Liver (tissue), 9 donors: ENCODE results near the gene SLC24A1. TPM values are rescaled to one million over a fixed set of nuclear protein-coding genes. Genes with fewer than 3 reads are reported as not detected.

Experiments
- DNase-seq: peaks from one replicate; pipeline ENCODE4 v3.0.0-alpha.2; 2017; ENCODE audit warnings: low spot score
- H3K27ac ChIP-seq, 2 donors: one replicate each; pipeline ENCODE4 v1.7.0; 2013; ENCODE audit warnings: inconsistent platforms in 2 of 2, low read length in 2 of 2, control low read depth in 1 of 2, low read depth in 1 of 2, mild to moderate bottlenecking in 1 of 2
- H3K27me3 ChIP-seq, 4 donors: one replicate each; pipeline versions ENCODE4 v1.6.1 to v1.7.0; 2013; ENCODE audit warnings: low read length in 3 of 4, inconsistent platforms in 1 of 4, mild to moderate bottlenecking in 1 of 4, moderate library complexity in 1 of 4; ENCODE audit not compliant: control insufficient read depth in 4 of 4, insufficient read depth in 4 of 4
- H3K36me3 ChIP-seq, 4 donors: one replicate each; pipeline versions ENCODE4 v1.6.1 to v1.7.0; 2013; ENCODE audit warnings: low read length in 3 of 4, mild to moderate bottlenecking in 3 of 4, low read depth in 1 of 4, moderate library complexity in 1 of 4; ENCODE audit not compliant: control insufficient read depth in 4 of 4, insufficient read depth in 3 of 4
- H3K4me1 ChIP-seq, 4 donors: one replicate each; pipeline versions ENCODE4 v1.6.1 to v1.7.0; 2013; ENCODE audit warnings: low read length in 3 of 4, mild to moderate bottlenecking in 3 of 4, moderate library complexity in 1 of 4; ENCODE audit not compliant: control insufficient read depth in 4 of 4, insufficient read depth in 4 of 4
- H3K4me3 ChIP-seq, 3 donors: one replicate each; pipeline versions ENCODE4 v1.6.1 to v1.7.0; 2013; ENCODE audit warnings: low read length in 3 of 3, control low read depth in 1 of 3, low read depth in 1 of 3, mild to moderate bottlenecking in 1 of 3
- H3K9ac ChIP-seq, 2 donors: one replicate each; pipeline ENCODE4 v1.7.0; 2013; ENCODE audit warnings: low read length in 2 of 2, mild to moderate bottlenecking in 2 of 2, moderate library complexity in 2 of 2, control low read depth in 1 of 2, low read depth in 1 of 2
- H3K9me3 ChIP-seq, 4 donors: one replicate each; pipeline versions ENCODE4 v1.6.1 to v1.7.0; 2013; ENCODE audit warnings: low read length in 3 of 4; ENCODE audit not compliant: control insufficient read depth in 4 of 4
- CTCF ChIP-seq: fragments of 150-350 bp; IDR thresholded peaks from 2 replicates; pipeline ENCODE4 v1.5.1; 2017; ENCODE audit warnings: improper control_type of control experiment, low read depth, low read length; ENCODE audit not compliant: missing input control
- EGR1 ChIP-seq, 2 donors: IDR thresholded peaks; 2 replicates each; pipeline ENCODE4 v1.6.1; 2016 to 2018; ENCODE audit warnings: antibody characterized with exemption in 2 of 2, low read depth in 2 of 2
- FOXA1 ChIP-seq: IDR thresholded peaks from 2 replicates; pipeline ENCODE4 v1.6.1; 2016; ENCODE audit warnings: antibody characterized with exemption
- FOXA2 ChIP-seq: IDR thresholded peaks from 2 replicates; pipeline ENCODE4 v1.6.1; 2016; ENCODE audit warnings: antibody characterized with exemption
- GABPA ChIP-seq, 2 donors: IDR thresholded peaks in 1 of 2; conservative IDR thresholded peaks in 1 of 2; 2 replicates each; pipeline ENCODE4 v1.6.1; 2016; ENCODE audit warnings: antibody characterized with exemption in 2 of 2, mild to moderate bottlenecking in 1 of 2, moderate library complexity in 1 of 2
- HNF4A ChIP-seq, 2 donors: conservative IDR thresholded peaks; 2 replicates each; pipeline ENCODE4 v1.6.1; 2016; ENCODE audit warnings: antibody characterized with exemption in 2 of 2, mild to moderate bottlenecking in 2 of 2
- HNF4G ChIP-seq: IDR thresholded peaks from 2 replicates; pipeline ENCODE4 v1.6.1; 2016; ENCODE audit warnings: antibody characterized with exemption
- JUND ChIP-seq, 2 donors: IDR thresholded peaks; 2 replicates each; pipeline ENCODE4 v1.6.1; 2016; ENCODE audit warnings: antibody characterized with exemption in 2 of 2
- MAX ChIP-seq: IDR thresholded peaks from 2 replicates; pipeline ENCODE4 v1.6.1; 2016; ENCODE audit warnings: antibody characterized with exemption
- NR2F2 ChIP-seq: IDR thresholded peaks from 2 replicates; pipeline ENCODE4 v1.6.1; 2016; ENCODE audit warnings: antibody characterized with exemption
- RAD21 ChIP-seq, 2 donors: IDR thresholded peaks; 2 replicates each; pipeline ENCODE4 v1.6.1; 2016; ENCODE audit warnings: antibody characterized with exemption in 2 of 2, mild to moderate bottlenecking in 2 of 2
- REST ChIP-seq: IDR thresholded peaks from 2 replicates; pipeline ENCODE4 v1.6.1; 2016; ENCODE audit warnings: antibody characterized with exemption, mild to moderate bottlenecking
- RXRA ChIP-seq, 2 donors: IDR thresholded peaks; 2 replicates each; pipeline ENCODE4 v1.6.1; 2017 to 2018; ENCODE audit warnings: antibody characterized with exemption in 2 of 2, mild to moderate bottlenecking in 1 of 2
- SP1 ChIP-seq: IDR thresholded peaks from 2 replicates; pipeline ENCODE4 v1.6.1; 2018; ENCODE audit warnings: antibody characterized with exemption, mild to moderate bottlenecking
- TAF1 ChIP-seq: conservative IDR thresholded peaks from 2 replicates; pipeline ENCODE4 v1.6.1; 2016; ENCODE audit warnings: antibody characterized with exemption, mild to moderate bottlenecking
- ZBTB33 ChIP-seq: IDR thresholded peaks from 2 replicates; pipeline ENCODE4 v1.6.1; 2016; ENCODE audit warnings: antibody characterized with exemption
- WGBS: extraction: QIAGEN DNeasy Blood & Tissue Kit; methylation state at CpG from one replicate; pipeline ENCODE4 v1.1.7; 2013; 5-methylcytosine and 5-hydroxymethylcytosine counted together
- polyA plus RNA-seq, 2 donors: library from polyadenylated mRNA; stranded (reverse) in 1 of 2; unstranded in 1 of 2; fragments of 200-250 nt in 1 of 2; fragments of >200 nt in 1 of 2; fragmentation: Nextera tagmentation in 1 of 2; extraction: Ambion mirVana in 1 of 2; gene quantifications; one replicate each; pipeline versions ENCODE4 v1.2.1 to v1.2.3, GENCODE V29; 2013 to 2015
- total RNA-seq, 2 donors: library from RNA; depleted of rRNA; stranded (reverse); fragments of >200 nt; gene quantifications; one replicate each; pipeline ENCODE4 v1.2.3, GENCODE V29; 2014
- TF ChIP-seq, protein P1 (sequence below): IDR thresholded peaks from 2 replicates; pipeline ENCODE4 v1.6.1; 2016; ENCODE audit warnings: antibody characterized with exemption
- donor health status: healthy.
- donor health status: healthy.
- donor health status: healthy.
- donor health status: healthy.
- donor health status: healthy.

The SLC24A1 gene
- total and polyA plus RNA-seq, 4 donors, result 1.8 to 3.3 (median 2.2) TPM

DNA sequence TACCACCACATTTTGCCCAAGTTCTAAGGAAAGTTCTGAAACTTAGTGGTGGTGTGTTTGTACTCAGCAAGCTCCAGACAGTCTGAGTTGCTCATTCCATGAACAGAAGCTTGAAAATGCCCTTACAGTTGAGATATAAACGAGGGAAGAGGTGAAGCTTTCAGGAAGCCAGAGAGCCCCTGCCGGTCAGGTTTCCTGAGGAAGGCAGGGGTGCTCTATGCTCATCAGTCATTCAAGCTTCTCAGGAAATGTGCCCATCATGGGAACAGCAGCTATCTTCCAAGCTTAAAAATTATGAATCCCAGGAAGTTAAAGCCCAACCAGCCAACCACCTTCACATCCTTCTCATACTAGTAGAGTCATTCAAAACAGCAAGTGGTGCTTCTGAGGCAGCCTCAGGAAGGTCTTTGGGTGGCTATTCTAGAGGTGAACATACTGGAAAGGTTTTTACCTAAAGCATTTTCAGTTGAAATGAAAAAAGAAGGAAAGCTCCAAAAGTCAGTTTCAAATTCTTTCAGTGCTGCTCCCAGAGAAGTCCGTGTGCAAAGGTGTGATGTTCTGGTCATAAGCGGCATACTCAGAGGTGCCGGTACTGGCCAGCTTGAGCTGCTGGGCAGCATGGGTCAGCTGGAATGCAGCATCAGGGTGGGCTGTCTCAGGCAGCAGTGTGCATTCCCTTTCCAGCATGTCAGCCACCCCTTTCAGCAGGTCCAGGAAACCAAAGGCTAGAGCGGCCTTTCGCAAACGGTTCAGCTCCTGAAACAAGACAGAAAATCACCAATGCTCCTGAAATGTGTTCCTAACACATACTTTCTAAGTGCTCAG lies 42.6 kb upstream of the SLC24A1 start:
- H3K4me3 ChIP-seq, result no peak overlapping the region
- H3K36me3 ChIP-seq, result peaks cover 14 to 76% (median 40%) of the 10 kb centered on the region in 4 donors
- H3K9me3 ChIP-seq, result no peaks in the 10 kb centered on the region
- DNase-seq, result no peak
- H3K4me1 ChIP-seq, result peaks cover 0 to under 1% (median 0%) of the 10 kb centered on the region in 4 donors
- H3K27me3 ChIP-seq, result no peaks in the 10 kb centered on the region
- 84% methylated on average over 8 of the region's 8 CpGs for WGBS
- TF ChIP-seq EGR1 (IDR thresholded peaks at IDR 0.05; ENCODE audit: low read depth in 2 of 2) (no peak), RAD21 (IDR thresholded peaks at IDR 0.05) (no peak), HNF4A (conservative IDR thresholded peaks at IDR 0.05) (no peak), REST (no peak), GABPA (IDR thresholded peaks at IDR 0.05 in 1 of 2, conservative IDR thresholded peaks at IDR 0.05 in 1 of 2) (no peak), NR2F2 (no peak), MAX (no peak), TAF1 (no peak), RXRA (IDR thresholded peaks at IDR 0.05) (no peak), SP1 (no peak), FOXA2 (no peak), JUND (IDR thresholded peaks at IDR 0.05) (no peak), ZBTB33 (no peak), FOXA1 (no peak), HNF4G (no peak)
- H3K9ac ChIP-seq, result no peak overlapping the region
- no peak overlapping the region for H3K27ac ChIP-seq

GRCh38 chr15:65579762-65580161 lies 42.0 kb upstream of the SLC24A1 start:
- TF ChIP-seq REST (no peak), CTCF (no peak)
- TF ChIP-seq, protein P1, sequence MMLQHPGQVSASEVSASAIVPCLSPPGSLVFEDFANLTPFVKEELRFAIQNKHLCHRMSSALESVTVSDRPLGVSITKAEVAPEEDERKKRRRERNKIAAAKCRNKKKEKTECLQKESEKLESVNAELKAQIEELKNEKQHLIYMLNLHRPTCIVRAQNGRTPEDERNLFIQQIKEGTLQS, result no peak
- Histone ChIP-seq H3K4me1 (no peaks in the 10 kb centered on the region), H3K36me3 (peaks cover 12 to 76% (median 46%) of the 10 kb centered on the region in 4 donors), H3K27ac (no peak overlapping the region), H3K4me3 (no peak overlapping the region), H3K9ac (no peak overlapping the region), H3K27me3 (no peaks in the 10 kb centered on the region), H3K9me3 (no peaks in the 10 kb centered on the region)
- 95% methylated on average over 3 of the region's 3 CpGs for WGBS
- no peak for DNase-seq
